SKM-1 (cell line): ENCODE results near the gene PPP2R2C.

Experiments used
- DNase-seq: peaks from one replicate; lab custom pipeline; 2025; ENCODE audit not compliant: unreplicated experiment; lab: John Stamatoyannopoulos, UW

PPP2R2C gene

DNA sequence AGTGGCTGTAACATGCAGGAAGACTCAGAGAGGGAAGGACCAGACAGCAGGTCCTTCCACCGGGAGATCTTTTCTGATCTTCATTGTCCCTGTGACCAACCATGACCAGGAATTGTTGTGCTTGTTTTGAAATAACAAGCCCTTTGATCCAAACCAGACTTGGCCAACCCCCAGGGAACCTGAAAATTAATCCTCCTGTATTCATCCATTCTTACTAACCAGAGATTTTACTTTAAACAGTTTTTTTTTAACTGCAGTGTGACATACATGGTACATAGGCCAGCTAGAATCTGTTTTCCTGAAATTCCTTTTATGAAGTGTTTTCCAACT, 198.8 kb downstream of the PPP2R2C start:
- DNase-seq: no peak

DNA sequence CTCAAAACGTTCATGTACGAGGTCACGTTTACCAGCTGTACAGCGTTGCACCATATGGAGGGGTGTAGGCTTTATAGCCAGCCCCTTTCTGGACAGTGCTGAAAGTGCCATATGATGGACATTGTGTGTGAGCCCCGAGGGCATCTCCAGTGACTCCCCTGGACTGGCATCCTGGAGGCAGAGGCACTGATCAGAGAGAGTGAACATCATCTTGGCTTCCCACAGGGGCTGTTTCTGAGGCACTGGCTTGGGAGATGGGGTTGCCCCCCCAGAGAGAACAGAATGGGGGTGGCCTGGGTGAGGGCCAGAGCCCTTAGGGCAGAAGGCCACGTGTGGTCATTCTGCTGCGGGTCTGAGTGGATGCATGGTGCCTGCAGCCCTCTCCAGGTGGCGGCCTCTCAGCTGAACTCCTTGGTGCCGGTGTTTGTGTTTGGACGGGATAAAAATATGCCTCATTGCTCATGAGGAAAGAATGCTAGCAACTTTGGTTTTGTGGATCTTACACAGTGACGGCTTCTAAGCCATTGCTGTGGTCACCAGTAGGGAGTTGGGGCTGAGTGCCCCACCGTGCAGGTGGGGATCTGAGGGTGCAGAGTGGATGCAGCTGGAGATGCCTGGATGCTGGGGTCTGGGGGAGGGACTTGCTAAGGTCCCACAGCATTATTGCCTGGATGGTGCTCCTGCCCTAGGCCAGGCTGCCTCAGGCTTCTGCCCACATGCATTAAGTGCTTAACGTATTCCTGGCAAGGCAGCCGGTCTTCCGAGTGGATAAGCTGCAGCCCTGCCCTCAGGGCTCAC, 199.4 kb downstream of the PPP2R2C start:
- no peak for DNase-seq

DNA sequence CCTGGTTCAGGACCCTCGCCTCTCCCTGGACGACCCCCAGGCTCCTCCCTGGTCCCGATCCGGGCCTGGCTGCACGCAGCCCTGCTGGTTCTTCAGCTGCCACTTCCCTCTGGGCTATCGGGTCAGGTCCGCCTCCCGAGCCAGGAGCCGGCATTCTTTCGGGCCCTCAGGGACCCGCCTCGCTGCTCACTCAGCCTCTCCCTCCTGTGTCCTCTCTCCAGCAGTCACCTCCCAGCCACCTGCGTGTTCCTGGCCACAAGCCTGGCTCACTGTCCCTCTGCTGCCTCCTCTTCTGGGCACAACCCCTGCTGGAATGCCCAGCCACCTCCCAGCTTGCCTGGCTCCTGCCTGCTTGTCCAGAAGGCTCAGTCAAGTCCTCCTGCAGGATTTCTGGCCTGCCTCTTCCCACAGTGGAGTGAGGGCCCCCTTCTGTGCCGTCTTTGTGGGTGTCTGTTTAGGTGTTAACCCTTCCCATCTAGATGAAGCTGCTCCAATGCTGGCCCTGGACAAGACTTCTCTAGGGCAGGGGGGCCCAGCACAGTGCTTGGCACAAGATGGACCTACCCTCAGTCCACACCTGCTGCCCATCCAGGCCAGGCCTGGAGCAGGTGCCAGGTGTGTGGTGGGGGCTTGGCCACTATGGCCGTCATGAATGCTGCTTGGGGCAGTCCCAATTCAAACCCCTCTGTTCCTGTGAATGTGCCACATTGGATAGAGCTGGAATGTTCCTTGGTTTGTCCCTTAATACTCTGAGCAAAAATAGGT, 200.5 kb downstream of the PPP2R2C start:
- DNase-seq: no peak

DNA sequence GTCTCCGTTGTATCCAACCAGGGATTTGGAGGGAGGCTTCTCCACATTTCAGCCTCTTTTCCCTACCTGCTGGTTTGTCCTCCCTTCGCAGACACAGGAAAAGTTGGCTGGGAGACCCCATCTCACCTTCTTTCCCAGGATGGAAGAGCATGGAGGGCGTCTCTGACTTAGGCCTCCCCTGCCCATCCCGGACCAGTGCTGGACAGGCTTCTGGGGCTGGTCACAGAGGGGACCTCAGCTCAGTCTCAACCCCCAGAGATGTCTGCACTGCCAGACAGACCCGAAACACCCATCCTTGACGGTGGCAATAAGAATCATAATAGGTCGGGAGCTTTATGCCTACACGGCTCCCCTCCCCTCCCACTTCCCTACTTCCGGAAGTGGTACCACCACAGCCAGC, 201.2 kb downstream of the PPP2R2C start:
- no peak for DNase-seq

DNA sequence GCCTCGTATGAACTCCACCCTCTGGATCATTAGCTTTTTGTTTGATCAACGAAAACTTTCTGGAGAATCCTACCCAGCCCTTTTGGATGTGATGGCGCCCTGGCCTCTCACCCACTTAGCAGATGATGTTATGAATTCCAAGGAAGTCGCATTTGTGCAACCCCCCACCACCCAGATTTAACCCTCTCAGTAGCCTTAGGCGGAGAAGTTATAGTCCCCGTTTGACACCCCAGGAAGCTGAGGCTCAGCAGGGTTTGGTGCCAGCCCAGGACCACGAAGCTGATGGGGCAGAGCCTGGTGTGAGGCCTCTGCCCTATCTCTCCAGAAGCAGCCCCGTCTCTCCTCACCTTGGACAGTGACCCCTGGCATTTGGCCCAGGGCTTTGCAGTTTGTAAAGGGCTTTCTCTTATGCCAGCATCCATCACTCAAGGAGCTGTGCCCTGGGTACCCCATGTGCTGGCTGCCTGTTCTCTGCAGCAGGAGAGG, 201.7 kb downstream of the PPP2R2C start:
- no peak for DNase-seq
